Glomerular endothelial cell (primary cell): ENCODE results near the gene GXYLT1. TPM values are rescaled to one million over a fixed set of nuclear protein-coding genes. Genes with fewer than 3 reads are reported as not detected.

Experiments
- total RNA-seq: library from RNA; depleted of rRNA; stranded (reverse); fragments of >200 nt; gene quantifications from 2 replicates; pipeline ENCODE4 v1.2.3, GENCODE V29; 2015

GXYLT1 gene
- total RNA-seq, 1 donor from 2014 or later: 25.7 TPM

Other genes starting within 250 kb of the GXYLT1 start
- 15.8 and 39.4 TPM in 2 replicates for gene YAF2, start 93.4 kb upstream of the GXYLT1 start, total RNA-seq
- 30.3 and 33.3 TPM in 2 replicates for gene ZCRB1, start 181.2 kb upstream of the GXYLT1 start, total RNA-seq
- gene PPHLN1, start 181.3 kb upstream of the GXYLT1 start, total RNA-seq: 64.8 and 80.5 TPM in 2 replicates